NT2/D1 (cell line): Measurements from ENCODE around the gene CLSTN2.

Experiments
- YY1 ChIP-seq: IDR thresholded peaks from 2 replicates; pipeline ENCODE4 v1.6.1; 2011; ENCODE audit not compliant: insufficient read length, insufficient read depth
- ZNF274 ChIP-seq: IDR thresholded peaks from 2 replicates; pipeline ENCODE4 v1.6.1; 2011; ENCODE audit warnings: mild to moderate bottlenecking, low read depth, low read length

GRCh38 chr3:140189976-140190375 is 255.0 kb downstream of the CLSTN2 start:
- TF ChIP-seq ZNF274 (no peak), YY1 (no peak)
